GM12865 (cell line): ENCODE results near the gene BMP6.

ENCODE experiments used
- DNase-seq: peaks from one replicate; pipeline ENCODE4 v3.0.0; 2010; ENCODE audit warnings: low read depth
- H3K4me3 ChIP-seq: 2 replicates; pipeline ENCODE4 v1.5.1; 2011; ENCODE audit warnings: mild to moderate bottlenecking, low read depth, low read length, control low read depth
- TF ChIP-seq, protein P1 (sequence below): IDR thresholded peaks from 2 replicates; pipeline ENCODE4 v1.5.1; 2011; ENCODE audit warnings: low read length, control low read depth, low read depth, inconsistent platforms; ENCODE audit not compliant: insufficient read depth; ENCODE audit errors: missing control alignments

Gene BMP6

GRCh38 chr6:7697432-7697819 is 28.5 kb upstream of the BMP6 start:
- no peak for DNase-seq
- H3K4me3 ChIP-seq: no peak overlapping the region
- TF ChIP-seq, protein P1, sequence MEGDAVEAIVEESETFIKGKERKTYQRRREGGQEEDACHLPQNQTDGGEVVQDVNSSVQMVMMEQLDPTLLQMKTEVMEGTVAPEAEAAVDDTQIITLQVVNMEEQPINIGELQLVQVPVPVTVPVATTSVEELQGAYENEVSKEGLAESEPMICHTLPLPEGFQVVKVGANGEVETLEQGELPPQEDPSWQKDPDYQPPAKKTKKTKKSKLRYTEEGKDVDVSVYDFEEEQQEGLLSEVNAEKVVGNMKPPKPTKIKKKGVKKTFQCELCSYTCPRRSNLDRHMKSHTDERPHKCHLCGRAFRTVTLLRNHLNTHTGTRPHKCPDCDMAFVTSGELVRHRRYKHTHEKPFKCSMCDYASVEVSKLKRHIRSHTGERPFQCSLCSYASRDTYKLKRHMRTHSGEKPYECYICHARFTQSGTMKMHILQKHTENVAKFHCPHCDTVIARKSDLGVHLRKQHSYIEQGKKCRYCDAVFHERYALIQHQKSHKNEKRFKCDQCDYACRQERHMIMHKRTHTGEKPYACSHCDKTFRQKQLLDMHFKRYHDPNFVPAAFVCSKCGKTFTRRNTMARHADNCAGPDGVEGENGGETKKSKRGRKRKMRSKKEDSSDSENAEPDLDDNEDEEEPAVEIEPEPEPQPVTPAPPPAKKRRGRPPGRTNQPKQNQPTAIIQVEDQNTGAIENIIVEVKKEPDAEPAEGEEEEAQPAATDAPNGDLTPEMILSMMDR: no peak

GRCh38 chr6:7697820-7698623 is 27.9 kb upstream of the BMP6 start:
- TF ChIP-seq, protein P1: no peak
- DNase-seq: no peak
- no peak overlapping the region for H3K4me3 ChIP-seq

- no peak for DNase-seq
These were observed 24.6 kb upstream of the BMP6 start for GRCh38 chr6:7701212-7701834.

GRCh38 chr6:7703148-7703680 is 22.7 kb upstream of the BMP6 start:
- DNase-seq: no peak

More at GRCh38 chr6:7701212-7701834, 24.6 kb upstream of the BMP6 start:
- H3K4me3 ChIP-seq: no peak overlapping the region
- TF ChIP-seq, protein P1: no peak

GRCh38 chr6:7705483-7705882 is 20.4 kb upstream of the BMP6 start:
- H3K4me3 ChIP-seq: no peak overlapping the region
- DNase-seq: no peak
- TF ChIP-seq, protein P1: no peak

More at GRCh38 chr6:7703148-7703680, 22.7 kb upstream of the BMP6 start:
- no peak overlapping the region for H3K4me3 ChIP-seq
- TF ChIP-seq, protein P1: no peak

DNA sequence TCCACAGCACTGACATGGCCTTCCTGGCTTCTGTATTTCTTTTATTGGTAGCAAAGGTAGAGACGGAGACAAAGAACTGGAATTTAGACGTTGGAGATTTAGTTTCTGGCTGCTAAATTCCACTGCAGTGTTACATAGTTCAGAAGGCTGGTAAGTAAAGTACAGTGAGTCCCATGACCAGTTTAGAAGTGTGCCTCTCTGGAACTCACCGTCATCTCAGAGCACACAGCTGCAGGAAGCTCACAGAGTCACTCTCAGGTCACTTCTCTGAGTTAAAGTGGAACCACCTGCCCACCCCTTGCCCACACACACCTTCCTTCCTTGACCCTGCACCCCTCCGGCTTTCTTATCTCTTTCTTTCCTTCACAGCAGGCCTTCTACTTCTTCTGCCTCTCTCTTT is 19.6 kb upstream of the BMP6 start:
- H3K4me3 ChIP-seq: no peak overlapping the region
- no peak for DNase-seq
- TF ChIP-seq, protein P1: no peak
